ENCODE data around the gene ERFE.

- no peak for TF ChIP-seq EZH2phosphoT487 (conservative IDR thresholded peaks at IDR 0.05; ENCODE audit: low read length)
- TF ChIP-seq CTCF (IDR thresholded peaks at IDR 0.05; ENCODE audit: insufficient read depth, low read length, poor library complexity, severe bottlenecking) = no peak
Measured at GRCh38 chr2:238216651-238217184, 57.9 kb downstream of the ERFE start.
